Ovary (tissue), 3 donors: ENCODE results near the gene GLIPR1L1.

Experiments
- CTCF ChIP-seq, 3 donors: fragments of 450-650 bp in 2 of 3; fragments of 200-600 bp in 1 of 3; IDR thresholded peaks; one replicate each; pipeline versions ENCODE4 v1.5.1 to v1.8.0; 2016 to 2022; ENCODE audit warnings: antibody characterized with exemption in 3 of 3, mild to moderate bottlenecking in 1 of 3
- POLR2A ChIP-seq: fragments of 450-650 bp; IDR thresholded peaks from one replicate; pipeline ENCODE4 v1.6.1; 2017; ENCODE audit warnings: antibody characterized with exemption, mild to moderate bottlenecking, moderate library complexity
- donor health status: DM: no; HTN: no; CAD: no.

- TF ChIP-seq POLR2A (no peak), CTCF (IDR thresholded peaks at IDR 0.05) (no peak)
Observed at GRCh38 chr12:75341873-75342272, 7.4 kb downstream of the GLIPR1L1 start.
